Lower leg skin (tissue), 4 donors: ENCODE results near the gene ASPDH. TPM values are rescaled to one million over a fixed set of nuclear protein-coding genes. Genes with fewer than 3 reads are reported as not detected.

ENCODE experiments used
- DNase-seq, 2 donors: peaks; one replicate each; pipeline ENCODE4 v3.0.0-alpha.2; 2019; ENCODE audit warnings: low spot score in 2 of 2
- H3K4me3 ChIP-seq: fragments of 200-600 bp; sonication (generic); 2 replicates; pipeline ENCODE4 v1.5.1; 2017; ENCODE audit warnings: mild to moderate bottlenecking, low read depth; ENCODE audit not compliant: poor library complexity, severe bottlenecking
- CTCF ChIP-seq, 3 donors: fragments of 450-650 bp; IDR thresholded peaks; one replicate each; pipeline ENCODE4 v1.5.1; 2016; ENCODE audit warnings: antibody characterized with exemption in 3 of 3, mild to moderate bottlenecking in 3 of 3, moderate library complexity in 2 of 3
- POLR2A ChIP-seq, 2 donors: fragments of 450-650 bp; IDR thresholded peaks; one replicate each; pipeline ENCODE4 v1.6.1; 2016 to 2017; ENCODE audit warnings: antibody characterized with exemption in 2 of 2, mild to moderate bottlenecking in 1 of 2, moderate library complexity in 1 of 2
- WGBS, 2 donors: methylation state at CpG; one replicate each; pipeline ENCODE4 v1.1.5; 2018; 5-methylcytosine and 5-hydroxymethylcytosine counted together
- intact Hi-C: fragments of 100-400 bp; cut with DNase I; formaldehyde crosslinking; loops from one replicate; pipeline ENCODE4 v1.15.0; 2023; ENCODE audit warnings: low total_unique reads
- total RNA-seq, 4 donors: library from RNA; depleted of rRNA; stranded (reverse); fragments of >200 nt; gene quantifications; one replicate each; pipeline ENCODE4 v1.1.0, GENCODE V29; 2016

ASPDH gene
- total RNA-seq, 4 donors from 2014 or later, result not detected

- no peak overlapping the region for H3K4me3 ChIP-seq
- no peak for DNase-seq
- TF ChIP-seq CTCF (IDR thresholded peaks at IDR 0.05), result no peak
- TF ChIP-seq POLR2A (IDR thresholded peaks at IDR 0.05), result no peak
- intact Hi-C loops, result no loop called here
- WGBS, 2 donors, result 52 to 71% methylated on average over 7 to 10 of the region's 10 CpGs
These were observed 13.0 kb downstream of the ASPDH start for GRCh38 chr19:50500753-50501151.

- H3K4me3 ChIP-seq, result no peak overlapping the region
- intact Hi-C loops, result no loop called here
- DNase-seq, result no peak
- no peak for TF ChIP-seq POLR2A (IDR thresholded peaks at IDR 0.05)
- no peak for TF ChIP-seq CTCF (IDR thresholded peaks at IDR 0.05)
- 34 to 52% methylated on average over 23 to 27 of the region's 27 CpGs for WGBS, 2 donors
These were observed 13.5 kb downstream of the ASPDH start for GRCh38 chr19:50500060-50500752.

- TF ChIP-seq CTCF (IDR thresholded peaks at IDR 0.05), result no peak
- no peak for TF ChIP-seq POLR2A (IDR thresholded peaks at IDR 0.05)
- 70 to 76% methylated on average over 11 of the region's 11 CpGs for WGBS, 2 donors
These were observed 15.3 kb downstream of the ASPDH start for GRCh38 chr19:50498219-50499056.

GRCh38 chr19:50497022-50497405 is 16.7 kb downstream of the ASPDH start:
- DNase-seq, result no peak
- intact Hi-C loops, result no loop called here
- no peak overlapping the region for H3K4me3 ChIP-seq
- 67 to 75% methylated on average over 8 of the region's 8 CpGs for WGBS, 2 donors
- TF ChIP-seq CTCF (IDR thresholded peaks at IDR 0.05) (no peak), POLR2A (IDR thresholded peaks at IDR 0.05) (no peak)

More at GRCh38 chr19:50498219-50499056, 15.3 kb downstream of the ASPDH start:
- no peak for DNase-seq
- intact Hi-C loops, result no loop called here
- H3K4me3 ChIP-seq, result no peak overlapping the region

- intact Hi-C loops, result no loop called here
- DNase-seq, result no peak
- TF ChIP-seq POLR2A (IDR thresholded peaks at IDR 0.05) (no peak), CTCF (IDR thresholded peaks at IDR 0.05) (no peak)
- 56 to 57% methylated on average over 23 to 30 of the region's 30 CpGs for WGBS, 2 donors
- H3K4me3 ChIP-seq, result no peak overlapping the region
These were observed 17.3 kb downstream of the ASPDH start for GRCh38 chr19:50496189-50497021.
